ENCODE results near the gene RAB13. TPM values are rescaled to one million over a fixed set of nuclear protein-coding genes. Genes with fewer than 3 reads are reported as not detected.

RAB13 gene
- total and polyA plus RNA-seq, 7 experiments from 2014 or later: 0.45 to 2.2 (median 1.4) TPM; not detected in 3

- ATAC-seq (no peak), DNase-seq (no peak)
- peak overlapping the region; percentile 99 for H3K27ac ChIP-seq (ENCODE audit: low read depth, low read length)
- Mint-ChIP-seq H3K4me1 (peaks cover 25 to 54% (median 39%) of the 10 kb centered on the region in 7 donors), H3K9me3 (peaks cover 0 to 10% (median 0%) of the 10 kb centered on the region in 11 donors), H3K27ac (peak overlapping the region; percentile 92 to 100 (median 99)), H3K27me3 (peaks cover 0 to 2% (median 0%) of the 10 kb centered on the region in 5 donors), H3K4me3 (peak overlapping the region; percentile 83 to 99 (median 96)), H3K36me3 (peaks cover 10 to 34% (median 31%) of the 10 kb centered on the region in 5 donors)
- no peaks in the 10 kb centered on the region for H3K9me3 ChIP-seq (ENCODE audit: control insufficient read depth in 2 of 3, low read length in 3 of 3)
- POLR2A ChIA-PET: interaction anchor here (0.6 to 10.4 kb wide), 25 partner anchors 9 to 452 kb away, joined by 3 to 157 read pairs (median 12); partner anchors contain the start of genes CHTOP, CREB3L4, CRTC2 and DENND4B
- peak overlapping the region; percentile 82 for H3K4me3 ChIP-seq (ENCODE audit: low read length)
- H3K36me3 ChIP-seq (ENCODE audit: control insufficient read depth in 2 of 3, insufficient read depth in 3 of 3, low read length in 3 of 3): peaks cover 7 to 43% (median 29%) of the 10 kb centered on the region in 3 experiments
- CTCF ChIA-PET: interaction anchor here (0.6 to 8.0 kb wide), 4 partner anchors 15 to 273 kb away, joined by 3 to 84 read pairs (median 4); no protein-coding TSS in a partner anchor
- H3K27me3 ChIP-seq (ENCODE audit: control insufficient read depth in 2 of 2, insufficient read depth in 2 of 2, low read length in 2 of 2): no peaks in the 10 kb centered on the region
- H3K4me1 ChIP-seq (ENCODE audit: control insufficient read depth in 2 of 2, insufficient read depth in 2 of 2, low read length in 2 of 2): peaks cover 21 to 34% of the 10 kb centered on the region in 2 donors
- intact Hi-C loops (cut with micrococcal nuclease): loop anchor here (2.0 to 10.0 kb wide), 5 partner anchors 33 to 457 kb away; partner anchors contain the start of genes ATP8B2 (in 1 of the 2), CRTC2 (in 1 of the 2), ILF2 (in 1 of the 2) and NUP210L (in 1 of the 2)
These were observed 5.7 kb upstream of the RAB13 start for GRCh38 chr1:153991806-153992205.

- Mint-ChIP-seq H3K27me3 (peaks cover 0 to 4% (median 2%) of the 10 kb centered on the region in 5 donors), H3K4me3 (peak overlapping the region; percentile 83 to 99 (median 96)), H3K36me3 (peaks cover 10 to 34% (median 31%) of the 10 kb centered on the region in 5 donors), H3K27ac (peak overlapping the region; percentile 92 to 100 (median 99)), H3K9me3 (peaks cover 0 to 10% (median 0%) of the 10 kb centered on the region in 11 donors), H3K4me1 (peaks cover 29 to 60% (median 44%) of the 10 kb centered on the region in 7 donors)
- intact Hi-C loops (cut with micrococcal nuclease): loop anchor here (2.0 to 10.0 kb wide), 5 partner anchors 32 to 456 kb away; partner anchors contain the start of genes ATP8B2 (in 1 of the 2), CRTC2 (in 1 of the 2), ILF2 (in 1 of the 2) and NUP210L (in 1 of the 2)
- no peaks in the 10 kb centered on the region for H3K9me3 ChIP-seq (ENCODE audit: control insufficient read depth in 2 of 3, low read length in 3 of 3)
- H3K27me3 ChIP-seq (ENCODE audit: control insufficient read depth in 2 of 2, insufficient read depth in 2 of 2, low read length in 2 of 2): no peaks in the 10 kb centered on the region
- ChIA-PET POLR2A (interaction anchor here (0.5 to 10.4 kb wide), 45 partner anchors 10 to 451 kb away, joined by 3 to 157 read pairs (median 7); partner anchors contain the start of genes ATP8B2, CHTOP, CREB3L4 and CRTC2), CTCF (interaction anchor here (0.6 to 8.0 kb wide), 7 partner anchors 26 to 273 kb away, joined by 3 to 84 read pairs (median 3); partner anchors contain the start of gene NUP210L)
- peak overlapping the region; percentile 82 for H3K4me3 ChIP-seq (ENCODE audit: low read length)
- peaks cover 7 to 43% (median 29%) of the 10 kb centered on the region in 3 experiments for H3K36me3 ChIP-seq (ENCODE audit: control insufficient read depth in 2 of 3, insufficient read depth in 3 of 3, low read length in 3 of 3)
- H3K27ac ChIP-seq (ENCODE audit: low read depth, low read length): peak overlapping the region; percentile 99
- DNase-seq (no peak), ATAC-seq (no peak)
- H3K4me1 ChIP-seq (ENCODE audit: control insufficient read depth in 2 of 2, insufficient read depth in 2 of 2, low read length in 2 of 2): peaks cover 26 to 34% of the 10 kb centered on the region in 2 donors
These were observed 5.1 kb upstream of the RAB13 start for GRCh38 chr1:153991151-153991630.

GRCh38 chr1:153990468-153991150 is 4.5 kb upstream of the RAB13 start, which contains the start of gene RPS27:
RPS27 (plus strand) TSS chr1:153990762; CDS start chr1:153990797, 35 bp downstream.
- Mint-ChIP-seq H3K36me3 (peaks cover 8 to 31% (median 29%) of the 10 kb centered on the region in 5 donors), H3K4me1 (peaks cover 32 to 62% (median 44%) of the 10 kb centered on the region in 7 donors), H3K27ac (peak within 1 kb of the TSS; percentile 92 to 100 (median 99)), H3K9me3 (peaks cover 0 to 10% (median 0%) of the 10 kb centered on the region in 11 donors), H3K4me3 (peak within 1 kb of the TSS; percentile 83 to 99 (median 96)), H3K27me3 (peaks cover 2 to 8% (median 4%) of the 10 kb centered on the region in 5 donors)
- intact Hi-C loops (cut with micrococcal nuclease): loop anchor here (1.0 to 10.0 kb wide), 22 partner anchors 13 to 568 kb away; partner anchors contain the start of genes CRTC2 (in 2 of the 2), HAX1 (in 2 of the 2), JTB (in 2 of the 2) and SLC39A1 (in 2 of the 2)
- Histone ChIP-seq H3K4me3 (ENCODE audit: low read length) (peak within 1 kb of the TSS; percentile 82), H3K4me1 (ENCODE audit: control insufficient read depth in 2 of 2, insufficient read depth in 2 of 2, low read length in 2 of 2) (peaks cover 26 to 34% of the 10 kb centered on the region in 2 donors), H3K27me3 (ENCODE audit: control insufficient read depth in 2 of 2, insufficient read depth in 2 of 2, low read length in 2 of 2) (no peaks in the 10 kb centered on the region), H3K27ac (ENCODE audit: low read depth, low read length) (peak within 1 kb of the TSS; percentile 99), H3K36me3 (ENCODE audit: control insufficient read depth in 2 of 3, insufficient read depth in 3 of 3, low read length in 3 of 3) (peaks cover 7 to 41% (median 29%) of the 10 kb centered on the region in 3 experiments), H3K9me3 (ENCODE audit: control insufficient read depth in 2 of 3, low read length in 3 of 3) (no peaks in the 10 kb centered on the region)
- CTCF ChIA-PET: interaction anchor here (0.6 to 8.0 kb wide), 9 partner anchors 13 to 287 kb away, joined by 3 to 84 read pairs (median 3); partner anchors contain the start of genes DENND4B, JTB and NUP210L
- ATAC-seq (peak; percentile 90), DNase-seq (peak; percentile 76 to 97 (median 92))
- POLR2A ChIA-PET: interaction anchor here (0.5 to 10.4 kb wide), 64 partner anchors 10 to 567 kb away, joined by 3 to 157 read pairs (median 4); partner anchors contain the start of genes ATP8B2, CHTOP, CREB3L4 and CRTC2

GRCh38 chr1:153987621-153988020 is 1.5 kb upstream of the RAB13 start:
- Histone ChIP-seq H3K9me3 (ENCODE audit: control insufficient read depth in 2 of 3, low read length in 3 of 3) (no peaks in the 10 kb centered on the region), H3K4me1 (ENCODE audit: control insufficient read depth in 2 of 2, insufficient read depth in 2 of 2, low read length in 2 of 2) (peaks cover 22% of the 10 kb centered on the region in 2 donors), H3K27me3 (ENCODE audit: control insufficient read depth in 2 of 2, insufficient read depth in 2 of 2, low read length in 2 of 2) (no peaks in the 10 kb centered on the region), H3K4me3 (ENCODE audit: low read length) (no peak overlapping the region), H3K27ac (ENCODE audit: low read depth, low read length) (no peak overlapping the region), H3K36me3 (ENCODE audit: control insufficient read depth in 2 of 3, insufficient read depth in 3 of 3, low read length in 3 of 3) (peaks cover 3 to 15% (median 10%) of the 10 kb centered on the region in 3 experiments)
- ATAC-seq (no peak), DNase-seq (no peak)
- Mint-ChIP-seq H3K4me3 (peak overlapping the region in 2 of 10 donors; percentile 34 to 66), H3K27ac (peak overlapping the region in 6 of 9 donors; percentile 80 to 93 (median 88)), H3K4me1 (peaks cover 32 to 51% (median 38%) of the 10 kb centered on the region in 7 donors), H3K27me3 (peaks cover 2 to 21% (median 9%) of the 10 kb centered on the region in 5 donors), H3K36me3 (peaks cover 2 to 18% (median 13%) of the 10 kb centered on the region in 5 donors), H3K9me3 (peaks cover 0 to 10% (median 0%) of the 10 kb centered on the region in 11 donors)
- CTCF ChIA-PET: interaction anchor here (0.6 to 8.0 kb wide), 11 partner anchors 10 to 194 kb away, joined by 3 to 84 read pairs (median 11); partner anchors contain the start of genes CREB3L4, GATAD2B and JTB
- POLR2A ChIA-PET: interaction anchor here (0.5 to 10.4 kb wide), 12 partner anchors 10 to 218 kb away, joined by 3 to 157 read pairs (median 8); partner anchors contain the start of genes CREB3L4, CRTC2, DENND4B and GATAD2B
- intact Hi-C loops (cut with micrococcal nuclease): loop anchor here in 1 of 2 donors (2.0 to 10.0 kb wide), 2 partner anchors 31 to 473 kb away; no protein-coding TSS in a partner anchor

- H3K27me3 Mint-ChIP-seq: peaks cover 0 to 21% (median 9%) of the 10 kb centered on the region in 5 donors
- no peak for DNase-seq
- Histone ChIP-seq H3K9me3 (ENCODE audit: control insufficient read depth in 2 of 3, low read length in 3 of 3) (no peaks in the 10 kb centered on the region), H3K36me3 (ENCODE audit: control insufficient read depth in 2 of 3, insufficient read depth in 3 of 3, low read length in 3 of 3) (no peaks in the 10 kb centered on the region), H3K4me1 (ENCODE audit: control insufficient read depth in 2 of 2, insufficient read depth in 2 of 2, low read length in 2 of 2) (peaks cover 7 to 8% of the 10 kb centered on the region in 2 donors), H3K27me3 (ENCODE audit: control insufficient read depth in 2 of 2, insufficient read depth in 2 of 2, low read length in 2 of 2) (no peaks in the 10 kb centered on the region), H3K27ac (ENCODE audit: low read depth, low read length) (no peak overlapping the region), H3K4me3 (ENCODE audit: low read length) (no peak overlapping the region)
- POLR2A ChIA-PET: interaction anchor here (0.9 to 10.4 kb wide), 6 partner anchors 8 to 201 kb away, joined by 4 to 157 read pairs (median 11); partner anchors contain the start of genes CREB3L4, CRTC2 and JTB
- ATAC-seq: peak; percentile 31
- H3K9me3 Mint-ChIP-seq: peaks cover 0 to 2% (median 0%) of the 10 kb centered on the region in 11 donors
- CTCF ChIA-PET: interaction anchor here (0.6 to 8.0 kb wide), 10 partner anchors 18 to 413 kb away, joined by 3 to 84 read pairs (median 6); partner anchors contain the start of genes CREB3L4 and GATAD2B
- peak overlapping the region; percentile 19 to 69 (median 53) for H3K4me3 Mint-ChIP-seq
- H3K4me1 Mint-ChIP-seq: peaks cover 16 to 32% (median 20%) of the 10 kb centered on the region in 7 donors
- intact Hi-C loops (cut with micrococcal nuclease): loop anchor here in 1 of 2 donors (10.0 kb wide), 1 partner anchor 471 kb away; no protein-coding TSS in a partner anchor
- H3K27ac Mint-ChIP-seq: peak overlapping the region in 6 of 9 donors; percentile 2 to 83 (median 29)
- peaks cover 0 to 2% (median 0%) of the 10 kb centered on the region in 5 donors for H3K36me3 Mint-ChIP-seq
These were observed 712 bp downstream of the RAB13 start for GRCh38 chr1:153985341-153985912.

Measured in naive thymus-derived CD4-positive, alpha-beta T cell (primary cell).